Measurements from ENCODE around the gene AOC1. TPM values are rescaled to one million over a fixed set of nuclear protein-coding genes. Genes with fewer than 3 reads are reported as not detected.

The AOC1 gene
- total RNA-seq, 2 experiments from 2014 or later, result not detected

GRCh38 chr7:150823484-150824126 lies 28.7 kb upstream of the AOC1 start:
- Mint-ChIP-seq H3K27me3 (peaks cover 40% of the 10 kb centered on the region), H3K36me3 (ENCODE audit: low read depth) (no peaks in the 10 kb centered on the region), H3K4me1 (no peaks in the 10 kb centered on the region), H3K27ac (no peak overlapping the region), H3K9me3 (peaks cover 9% of the 10 kb centered on the region), H3K4me3 (no peak overlapping the region)
- DNase-seq, result no peak
- CTCF ChIA-PET, result interaction anchor here (1.0 kb wide), 1 partner anchor 16 kb away, joined by 3 read pairs; no protein-coding TSS in a partner anchor
- POLR2A ChIA-PET, result no interaction called here

- DNase-seq, result no peak
- Mint-ChIP-seq H3K4me1 (no peaks in the 10 kb centered on the region), H3K27me3 (peaks cover 41% of the 10 kb centered on the region), H3K9me3 (peaks cover 9% of the 10 kb centered on the region), H3K4me3 (no peak overlapping the region), H3K27ac (no peak overlapping the region), H3K36me3 (ENCODE audit: low read depth) (no peaks in the 10 kb centered on the region)
- ChIA-PET CTCF (interaction anchor here (1.0 to 1.1 kb wide), 2 partner anchors 11 to 15 kb away, joined by 3 read pairs; no protein-coding TSS in a partner anchor), POLR2A (no interaction called here)
These were observed 27.7 kb upstream of the AOC1 start for GRCh38 chr7:150824379-150825177.

GRCh38 chr7:150826061-150826849 lies 26.1 kb upstream of the AOC1 start:
- Mint-ChIP-seq H3K9me3 (peaks cover 8% of the 10 kb centered on the region), H3K4me1 (no peaks in the 10 kb centered on the region), H3K27ac (no peak overlapping the region), H3K27me3 (peaks cover 45% of the 10 kb centered on the region), H3K36me3 (ENCODE audit: low read depth) (no peaks in the 10 kb centered on the region), H3K4me3 (no peak overlapping the region)
- POLR2A ChIA-PET, result no interaction called here
- DNase-seq, result no peak
- CTCF ChIA-PET, result no interaction called here

- peaks cover 38% of the 10 kb centered on the region for H3K27me3 Mint-ChIP-seq
- ChIA-PET POLR2A (no interaction called here), CTCF (no interaction called here)
- no peak overlapping the region for H3K4me3 Mint-ChIP-seq
- no peak for DNase-seq
- no peaks in the 10 kb centered on the region for H3K4me1 Mint-ChIP-seq
- no peaks in the 10 kb centered on the region for H3K9me3 Mint-ChIP-seq
- no peak overlapping the region for H3K27ac Mint-ChIP-seq
- H3K36me3 Mint-ChIP-seq (ENCODE audit: low read depth), result no peaks in the 10 kb centered on the region
These were observed 23.9 kb upstream of the AOC1 start for GRCh38 chr7:150828384-150828783.

GRCh38 chr7:150829426-150829825 lies 22.9 kb upstream of the AOC1 start:
- CTCF ChIA-PET, result no interaction called here
- Mint-ChIP-seq H3K4me3 (no peak overlapping the region), H3K27me3 (peaks cover 44% of the 10 kb centered on the region), H3K9me3 (no peaks in the 10 kb centered on the region), H3K36me3 (ENCODE audit: low read depth) (no peaks in the 10 kb centered on the region), H3K27ac (no peak overlapping the region), H3K4me1 (no peaks in the 10 kb centered on the region)
- POLR2A ChIA-PET, result no interaction called here
- DNase-seq, result no peak

GRCh38 chr7:150830937-150831336 lies 21.4 kb upstream of the AOC1 start:
- Mint-ChIP-seq H3K27ac (no peak overlapping the region), H3K4me1 (no peaks in the 10 kb centered on the region), H3K36me3 (ENCODE audit: low read depth) (no peaks in the 10 kb centered on the region), H3K4me3 (no peak overlapping the region), H3K27me3 (peaks cover 47% of the 10 kb centered on the region), H3K9me3 (no peaks in the 10 kb centered on the region)
- DNase-seq, result no peak
- POLR2A ChIA-PET, result no interaction called here
- CTCF ChIA-PET, result no interaction called here

- Mint-ChIP-seq H3K9me3 (no peaks in the 10 kb centered on the region), H3K27ac (no peak overlapping the region), H3K4me3 (no peak overlapping the region), H3K27me3 (peaks cover 47% of the 10 kb centered on the region), H3K4me1 (no peaks in the 10 kb centered on the region), H3K36me3 (ENCODE audit: low read depth) (no peaks in the 10 kb centered on the region)
- no peak for DNase-seq
- ChIA-PET POLR2A (no interaction called here), CTCF (no interaction called here)
These were observed 20.5 kb upstream of the AOC1 start for GRCh38 chr7:150831851-150832250.

GRCh38 chr7:150835019-150835418 lies 17.3 kb upstream of the AOC1 start:
- Mint-ChIP-seq H3K4me1 (no peaks in the 10 kb centered on the region), H3K27me3 (peaks cover 27% of the 10 kb centered on the region), H3K27ac (no peak overlapping the region), H3K36me3 (ENCODE audit: low read depth) (no peaks in the 10 kb centered on the region), H3K4me3 (no peak overlapping the region), H3K9me3 (no peaks in the 10 kb centered on the region)
- ChIA-PET POLR2A (interaction anchor here (0.7 kb wide), 1 partner anchor 57 kb away, joined by 3 read pairs; no protein-coding TSS in a partner anchor), CTCF (no interaction called here)
- DNase-seq, result no peak

GRCh38 chr7:150835702-150836280 lies 16.5 kb upstream of the AOC1 start:
- Mint-ChIP-seq H3K36me3 (ENCODE audit: low read depth) (no peaks in the 10 kb centered on the region), H3K4me1 (no peaks in the 10 kb centered on the region), H3K27ac (no peak overlapping the region), H3K27me3 (peaks cover 22% of the 10 kb centered on the region), H3K9me3 (no peaks in the 10 kb centered on the region), H3K4me3 (no peak overlapping the region)
- DNase-seq, result no peak
- CTCF ChIA-PET, result interaction anchor here (0.6 to 1.2 kb wide), 2 partner anchors 11 to 1974 kb away, joined by 3 read pairs; no protein-coding TSS in a partner anchor
- POLR2A ChIA-PET, result no interaction called here

- ChIA-PET CTCF (interaction anchor here (1.0 to 1.4 kb wide), 2 partner anchors 15 to 20 kb away, joined by 3 read pairs; no protein-coding TSS in a partner anchor), POLR2A (no interaction called here)
- Mint-ChIP-seq H3K27me3 (peaks cover 16% of the 10 kb centered on the region), H3K9me3 (no peaks in the 10 kb centered on the region), H3K27ac (no peak overlapping the region), H3K36me3 (ENCODE audit: low read depth) (no peaks in the 10 kb centered on the region), H3K4me3 (no peak overlapping the region), H3K4me1 (no peaks in the 10 kb centered on the region)
- DNase-seq, result no peak
These were observed 13.2 kb upstream of the AOC1 start for GRCh38 chr7:150838965-150839650.

- ChIA-PET POLR2A (no interaction called here), CTCF (no interaction called here)
- Mint-ChIP-seq H3K4me1 (no peaks in the 10 kb centered on the region), H3K27me3 (peaks cover 10% of the 10 kb centered on the region), H3K9me3 (no peaks in the 10 kb centered on the region), H3K36me3 (ENCODE audit: low read depth) (no peaks in the 10 kb centered on the region), H3K27ac (no peak overlapping the region), H3K4me3 (no peak overlapping the region)
- DNase-seq, result no peak
These were observed 10.3 kb upstream of the AOC1 start for GRCh38 chr7:150842018-150842417.

GRCh38 chr7:150842716-150843115 lies 9.6 kb upstream of the AOC1 start:
- DNase-seq, result no peak
- Mint-ChIP-seq H3K9me3 (no peaks in the 10 kb centered on the region), H3K4me1 (no peaks in the 10 kb centered on the region), H3K36me3 (ENCODE audit: low read depth) (no peaks in the 10 kb centered on the region), H3K27me3 (peaks cover 10% of the 10 kb centered on the region), H3K27ac (no peak overlapping the region), H3K4me3 (no peak overlapping the region)
- ChIA-PET CTCF (no interaction called here), POLR2A (no interaction called here)
